Transverse colon (tissue), 3 donors: ENCODE results near the gene EXOSC10.

Source experiments
- CTCF ChIP-seq, 5 experiments: fragments of 200-600 bp in 3 of 5; fragments of 450-650 bp in 2 of 5; sonication (generic) in 3 of 5; IDR thresholded peaks; 1 replicate in 2 of 5; 2 replicates in 3 of 5; pipeline ENCODE4 v1.5.1; 2016 to 2017; ENCODE audit warnings: antibody characterized with exemption in 5 of 5, inconsistent platforms in 3 of 5, mild to moderate bottlenecking in 2 of 5, moderate library complexity in 1 of 5
- EP300 ChIP-seq: sonication (generic); formaldehyde crosslinking; IDR thresholded peaks from one replicate; pipeline ENCODE4 v1.6.1; 2017; ENCODE audit warnings: antibody characterized with exemption, low read depth
- POLR2A ChIP-seq: fragments of 450-650 bp; IDR thresholded peaks from one replicate; pipeline ENCODE4 v1.6.1; 2016; ENCODE audit warnings: antibody characterized with exemption, mild to moderate bottlenecking, moderate library complexity

GRCh38 chr1:11054666-11055065, 45.0 kb downstream of the EXOSC10 start:
- TF ChIP-seq CTCF (IDR thresholded peaks at IDR 0.05) (no peak), POLR2A (no peak), EP300 (no peak)
